Thymus (tissue), 11 donors: Measurements from ENCODE around the gene THAP3. TPM values are rescaled to one million over a fixed set of nuclear protein-coding genes. Genes with fewer than 3 reads are reported as not detected.
A peak's percentile ranks its signal among the peaks of the same experiment; 100 is the strongest.
"Not testable (repeated sequence)": the region's sequence is repeated elsewhere in the genome, so short reads cannot be mapped to it uniquely, and the experiment has no call there.

Experiments
- DNase-seq, 9 donors: peaks; one replicate each; pipeline ENCODE4 v3.0.0-alpha.2; 2013; ENCODE audit warnings: low spot score in 9 of 9, low read depth in 6 of 9, missing footprints in 1 of 9
- H3K27ac ChIP-seq, 2 donors: one replicate each; pipeline ENCODE4 v1.5.1; 2013; ENCODE audit warnings: control low read depth in 1 of 2, low read depth in 1 of 2, low read length in 1 of 2, mild to moderate bottlenecking in 1 of 2, moderate library complexity in 1 of 2
- H3K27me3 ChIP-seq, 2 donors: one replicate each; pipeline ENCODE4 v1.5.1; 2013; ENCODE audit warnings: low read length in 1 of 2; ENCODE audit not compliant: control insufficient read depth in 2 of 2, insufficient read depth in 1 of 2
- H3K36me3 ChIP-seq, 2 donors: one replicate each; pipeline ENCODE4 v1.5.1; 2013; ENCODE audit warnings: low read length in 1 of 2, mild to moderate bottlenecking in 1 of 2, moderate library complexity in 1 of 2; ENCODE audit not compliant: control insufficient read depth in 2 of 2, insufficient read depth in 2 of 2
- H3K4me1 ChIP-seq, 2 donors: one replicate each; pipeline ENCODE4 v1.5.1; 2013; ENCODE audit warnings: low read length in 2 of 2; ENCODE audit not compliant: control insufficient read depth in 2 of 2, insufficient read depth in 2 of 2
- H3K4me3 ChIP-seq, 2 donors: one replicate each; pipeline ENCODE4 v1.5.1; 2013; ENCODE audit warnings: low read length in 2 of 2, control low read depth in 1 of 2, mild to moderate bottlenecking in 1 of 2
- H3K9me3 ChIP-seq, 2 donors: one replicate each; pipeline ENCODE4 v1.5.1; 2013; ENCODE audit warnings: low read length in 1 of 2, mild to moderate bottlenecking in 1 of 2; ENCODE audit not compliant: control insufficient read depth in 2 of 2, insufficient read depth in 1 of 2
- WGBS: extraction: QIAGEN DNeasy Blood & Tissue Kit; methylation state at CpG from one replicate; pipeline ENCODE4 v1.1.7; 2013; 5-methylcytosine and 5-hydroxymethylcytosine counted together
- polyA plus RNA-seq: library from polyadenylated mRNA; stranded (reverse); fragments of 200-250 nt; gene quantifications from one replicate; pipeline ENCODE4 v1.2.3, GENCODE V29; 2013
- total RNA-seq: library from RNA; stranded (reverse); fragments of 120-200 nt; gene quantifications from one replicate; pipeline ENCODE4 v1.2.4, GENCODE V29; 2013
- donor health status: healthy.

THAP3 gene
- total and polyA plus RNA-seq, 2 donors: 17.6 to 22.2 TPM

GRCh38 chr1:6638226-6638625 is 13.6 kb downstream of the THAP3 start:
- WGBS: 95% methylated on average over 18 of the region's 18 CpGs
- peaks cover 51 to 88% of the 10 kb centered on the region in 2 donors for H3K36me3 ChIP-seq
- no peak overlapping the region for H3K27ac ChIP-seq
- no peaks in the 10 kb centered on the region for H3K9me3 ChIP-seq
- no peaks in the 10 kb centered on the region for H3K4me1 ChIP-seq
- DNase-seq: no peak
- H3K4me3 ChIP-seq: no peak overlapping the region
- no peaks in the 10 kb centered on the region for H3K27me3 ChIP-seq

- not testable (repeated sequence) for H3K4me1 ChIP-seq, DNase-seq, H3K27me3 ChIP-seq, H3K27ac ChIP-seq, H3K9me3 ChIP-seq, H3K4me3 ChIP-seq
- H3K36me3 ChIP-seq: peaks cover 38 to 86% of the 10 kb centered on the region in 2 donors
- 98% methylated on average over 3 of the region's 3 CpGs for WGBS
These were observed 16.2 kb downstream of the THAP3 start for GRCh38 chr1:6640867-6641266.

GRCh38 chr1:6645018-6645417 is 20.4 kb downstream of the THAP3 start:
- Histone ChIP-seq H3K4me3 (no peak overlapping the region), H3K9me3 (no peaks in the 10 kb centered on the region), H3K27ac (no peak overlapping the region), H3K4me1 (no peaks in the 10 kb centered on the region), H3K27me3 (no peaks in the 10 kb centered on the region), H3K36me3 (peaks cover 11 to 46% of the 10 kb centered on the region in 2 donors)
- WGBS: 98% methylated on average over 7 of the region's 7 CpGs
- DNase-seq: no peak

GRCh38 chr1:6646499-6647148 is 22.0 kb downstream of the THAP3 start:
- no peaks in the 10 kb centered on the region for H3K4me1 ChIP-seq
- H3K27me3 ChIP-seq: no peaks in the 10 kb centered on the region
- peaks cover 12 to 44% of the 10 kb centered on the region in 2 donors for H3K36me3 ChIP-seq
- peak in 8 of 9 donors; percentile 13 to 55 (median 19) for DNase-seq
- WGBS: 76% methylated on average over 10 of the region's 10 CpGs
- no peak overlapping the region for H3K27ac ChIP-seq
- no peaks in the 10 kb centered on the region for H3K9me3 ChIP-seq
- H3K4me3 ChIP-seq: no peak overlapping the region

GRCh38 chr1:6648556-6648955 is 23.9 kb downstream of the THAP3 start:
- Histone ChIP-seq H3K27ac (no peak overlapping the region), H3K4me3 (no peak overlapping the region), H3K9me3 (no peaks in the 10 kb centered on the region), H3K4me1 (no peaks in the 10 kb centered on the region), H3K36me3 (peaks cover 28 to 42% of the 10 kb centered on the region in 2 donors), H3K27me3 (no peaks in the 10 kb centered on the region)
- no peak for DNase-seq
- WGBS: 97% methylated on average over 6 of the region's 6 CpGs

GRCh38 chr1:6651909-6652308 is 27.2 kb downstream of the THAP3 start:
- no peak for DNase-seq
- WGBS: 98% methylated on average over 17 of the region's 17 CpGs
- Histone ChIP-seq H3K4me1 (no peaks in the 10 kb centered on the region), H3K27ac (no peak overlapping the region), H3K27me3 (no peaks in the 10 kb centered on the region), H3K4me3 (no peak overlapping the region), H3K9me3 (no peaks in the 10 kb centered on the region), H3K36me3 (peaks cover 25 to 27% of the 10 kb centered on the region in 2 donors)

- H3K27ac ChIP-seq: no peak overlapping the region
- no peaks in the 10 kb centered on the region for H3K9me3 ChIP-seq
- DNase-seq: no peak
- WGBS: 80% methylated on average over 6 of the region's 6 CpGs
- H3K4me1 ChIP-seq: no peaks in the 10 kb centered on the region
- H3K27me3 ChIP-seq: no peaks in the 10 kb centered on the region
- peaks cover 25 to 27% of the 10 kb centered on the region in 2 donors for H3K36me3 ChIP-seq
- no peak overlapping the region for H3K4me3 ChIP-seq
These were observed 28.3 kb downstream of the THAP3 start for GRCh38 chr1:6652986-6653385.

- 98% methylated on average over 23 of the region's 23 CpGs for WGBS
- Histone ChIP-seq H3K4me3 (no peak overlapping the region), H3K36me3 (peaks cover 25 to 27% of the 10 kb centered on the region in 2 donors), H3K27ac (no peak overlapping the region), H3K9me3 (no peaks in the 10 kb centered on the region), H3K27me3 (no peaks in the 10 kb centered on the region), H3K4me1 (no peaks in the 10 kb centered on the region)
- no peak for DNase-seq
These were observed 29.0 kb downstream of the THAP3 start for GRCh38 chr1:6653436-6654290.

- DNase-seq: no peak
- H3K27ac ChIP-seq: no peak overlapping the region
These were observed 32.5 kb downstream of the THAP3 start for GRCh38 chr1:6657138-6657537.

More at GRCh38 chr1:6657138-6657537, 32.5 kb downstream of the THAP3 start:
- Histone ChIP-seq H3K27me3 (no peaks in the 10 kb centered on the region), H3K4me1 (no peaks in the 10 kb centered on the region), H3K9me3 (no peaks in the 10 kb centered on the region), H3K4me3 (no peak overlapping the region), H3K36me3 (peaks cover 17 to 24% of the 10 kb centered on the region in 2 donors)
- WGBS: 96% methylated on average over 6 of the region's 6 CpGs
